ENCODE measurements around the gene SCUBE3. TPM values are rescaled to one million over a fixed set of nuclear protein-coding genes. Genes with fewer than 3 reads are reported as not detected.

Gene SCUBE3
- total RNA-seq, 1 experiment from 2014 or later = 0.05 TPM

DNA sequence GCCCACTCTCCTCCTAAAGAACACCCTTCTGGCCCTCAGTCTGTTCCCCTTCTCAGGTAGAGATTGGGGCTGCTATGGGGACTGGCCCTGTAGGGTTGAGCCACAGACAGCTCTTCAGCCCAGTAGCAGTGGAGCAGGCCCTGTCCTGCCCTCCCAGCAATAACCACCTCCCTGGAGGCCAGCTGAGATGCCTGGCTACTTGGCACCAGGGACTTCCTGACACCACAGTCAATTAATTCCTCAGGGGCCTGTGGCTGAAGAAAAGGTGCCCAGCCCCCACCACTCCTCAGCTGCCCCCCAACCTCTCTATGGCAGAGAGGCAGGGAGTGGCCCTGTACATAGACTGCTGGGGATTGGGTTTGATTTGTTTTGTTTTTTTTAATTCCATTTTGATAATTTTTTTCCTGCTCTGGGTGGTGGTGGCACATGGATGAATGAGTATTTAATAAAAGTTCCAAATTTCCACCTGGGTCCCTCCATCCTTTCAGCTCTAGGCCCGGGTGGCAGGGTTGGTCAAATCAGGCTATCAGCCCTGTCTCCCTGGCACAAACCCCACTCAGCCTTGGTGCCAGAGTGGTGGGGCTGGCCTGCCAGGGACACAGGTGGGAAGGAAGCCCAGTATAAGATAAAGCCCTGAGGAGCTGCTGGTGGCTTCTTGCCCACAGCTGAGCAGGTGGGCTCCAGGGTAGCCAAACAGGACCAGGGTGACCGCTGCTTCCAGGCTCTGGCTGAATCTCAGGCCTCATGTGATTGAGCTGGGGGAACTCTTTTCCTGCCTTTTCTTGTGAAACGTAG lies 82.0 kb downstream of the SCUBE3 start:
- Histone ChIP-seq H3K9ac (ENCODE audit: low read length) (no peak overlapping the region), H3K9me2 (ENCODE audit: insufficient read depth) (no peaks in the 10 kb centered on the region), H3K27me3 (ENCODE audit: insufficient read depth, low read length) (no peaks in the 10 kb centered on the region), H3K27ac (ENCODE audit: low read depth, low read length) (no peak overlapping the region), H3K4me1 (ENCODE audit: control insufficient read depth in 1 of 2, insufficient read depth in 2 of 2, low read length in 2 of 2) (peaks cover 7 to 25% of the 10 kb centered on the region in 2 experiments; a peak in 3 of 4 replicates), H2AFZ (ENCODE audit: low read depth, low read length, poor library complexity, severe bottlenecking) (no peak overlapping the region), H3K9me3 (ENCODE audit: control insufficient read depth in 1 of 2, insufficient read depth in 1 of 2, low read depth in 1 of 2, low read length in 2 of 2) (no peaks in the 10 kb centered on the region), H3K4me3 (replicated peaks in 1 of 2; ENCODE audit: low read depth in 1 of 2, low read length in 2 of 2) (no peak overlapping the region), H3K79me2 (ENCODE audit: insufficient read depth, low read length) (peaks cover 14% of the 10 kb centered on the region; the same call in 1 of the 2 replicates), H3K36me3 (ENCODE audit: control insufficient read depth in 1 of 2, insufficient read depth in 2 of 2, low read length in 2 of 2) (peaks cover 10% of the 10 kb centered on the region in 2 experiments; a peak in 3 of 4 replicates), H4K20me1 (ENCODE audit: insufficient read depth) (no peaks in the 10 kb centered on the region), H3K4me2 (ENCODE audit: low read length) (no peak overlapping the region)
- intact Hi-C loops (cut with micrococcal nuclease) = loop anchor here (2.0 kb wide), 2 partner anchors 47 to 441 kb away; partner anchors contain the start of genes ARMC12 and PPARD
- TF ChIP-seq JUND (IDR thresholded peaks at IDR 0.05) (no peak), CEBPB (IDR thresholded peaks at IDR 0.05; ENCODE audit: low read depth) (no peak), TCF7L2 (IDR thresholded peaks at IDR 0.05; ENCODE audit: borderline replicate concordance, extremely low read depth, insufficient read depth, insufficient read length) (no peak), ZFX (IDR thresholded peaks at IDR 0.05) (no peak), YY1 (IDR thresholded peaks at IDR 0.05; ENCODE audit: extremely low read depth, insufficient replicate concordance, low read depth, low read length) (no peak), EZH2phosphoT487 (IDR thresholded peaks at IDR 0.05; ENCODE audit: borderline replicate concordance) (no peak), ELF1 (IDR thresholded peaks at IDR 0.05; ENCODE audit: borderline replicate concordance, low read depth) (no peak), SIN3A (IDR thresholded peaks at IDR 0.05; ENCODE audit: low read depth) (no peak), SRF (IDR thresholded peaks at IDR 0.05; ENCODE audit: low read depth) (no peak)
- TF ChIP-seq, protein P1, sequence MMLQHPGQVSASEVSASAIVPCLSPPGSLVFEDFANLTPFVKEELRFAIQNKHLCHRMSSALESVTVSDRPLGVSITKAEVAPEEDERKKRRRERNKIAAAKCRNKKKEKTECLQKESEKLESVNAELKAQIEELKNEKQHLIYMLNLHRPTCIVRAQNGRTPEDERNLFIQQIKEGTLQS (IDR thresholded peaks at IDR 0.05) = no peak
- TF ChIP-seq, protein P2, sequence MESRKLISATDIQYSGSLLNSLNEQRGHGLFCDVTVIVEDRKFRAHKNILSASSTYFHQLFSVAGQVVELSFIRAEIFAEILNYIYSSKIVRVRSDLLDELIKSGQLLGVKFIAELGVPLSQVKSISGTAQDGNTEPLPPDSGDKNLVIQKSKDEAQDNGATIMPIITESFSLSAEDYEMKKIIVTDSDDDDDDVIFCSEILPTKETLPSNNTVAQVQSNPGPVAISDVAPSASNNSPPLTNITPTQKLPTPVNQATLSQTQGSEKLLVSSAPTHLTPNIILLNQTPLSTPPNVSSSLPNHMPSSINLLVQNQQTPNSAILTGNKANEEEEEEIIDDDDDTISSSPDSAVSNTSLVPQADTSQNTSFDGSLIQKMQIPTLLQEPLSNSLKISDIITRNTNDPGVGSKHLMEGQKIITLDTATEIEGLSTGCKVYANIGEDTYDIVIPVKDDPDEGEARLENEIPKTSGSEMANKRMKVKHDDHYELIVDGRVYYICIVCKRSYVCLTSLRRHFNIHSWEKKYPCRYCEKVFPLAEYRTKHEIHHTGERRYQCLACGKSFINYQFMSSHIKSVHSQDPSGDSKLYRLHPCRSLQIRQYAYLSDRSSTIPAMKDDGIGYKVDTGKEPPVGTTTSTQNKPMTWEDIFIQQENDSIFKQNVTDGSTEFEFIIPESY (IDR thresholded peaks at IDR 0.05; ENCODE audit: extremely low read depth, insufficient replicate concordance, low read length) = no peak
- TF ChIP-seq, protein P3, sequence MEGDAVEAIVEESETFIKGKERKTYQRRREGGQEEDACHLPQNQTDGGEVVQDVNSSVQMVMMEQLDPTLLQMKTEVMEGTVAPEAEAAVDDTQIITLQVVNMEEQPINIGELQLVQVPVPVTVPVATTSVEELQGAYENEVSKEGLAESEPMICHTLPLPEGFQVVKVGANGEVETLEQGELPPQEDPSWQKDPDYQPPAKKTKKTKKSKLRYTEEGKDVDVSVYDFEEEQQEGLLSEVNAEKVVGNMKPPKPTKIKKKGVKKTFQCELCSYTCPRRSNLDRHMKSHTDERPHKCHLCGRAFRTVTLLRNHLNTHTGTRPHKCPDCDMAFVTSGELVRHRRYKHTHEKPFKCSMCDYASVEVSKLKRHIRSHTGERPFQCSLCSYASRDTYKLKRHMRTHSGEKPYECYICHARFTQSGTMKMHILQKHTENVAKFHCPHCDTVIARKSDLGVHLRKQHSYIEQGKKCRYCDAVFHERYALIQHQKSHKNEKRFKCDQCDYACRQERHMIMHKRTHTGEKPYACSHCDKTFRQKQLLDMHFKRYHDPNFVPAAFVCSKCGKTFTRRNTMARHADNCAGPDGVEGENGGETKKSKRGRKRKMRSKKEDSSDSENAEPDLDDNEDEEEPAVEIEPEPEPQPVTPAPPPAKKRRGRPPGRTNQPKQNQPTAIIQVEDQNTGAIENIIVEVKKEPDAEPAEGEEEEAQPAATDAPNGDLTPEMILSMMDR (IDR thresholded peaks at IDR 0.05 in 2 of 3, conservative IDR thresholded peaks at IDR 0.05 in 1 of 3; ENCODE audit: borderline replicate concordance in 1 of 3, insufficient read depth in 1 of 3, low read depth in 2 of 3, low read length in 2 of 3) = no peak
- ATAC-seq (no peak), DNase-seq (ENCODE audit: low read depth, low spot score) (no peak)
- RAD21 ChIA-PET (ENCODE audit: low non-redundant PET in 1 of 2, low total read pairs in 2 of 2, uncharacterized antibody in 2 of 2, unreplicated experiment in 2 of 2) = interaction anchor here in 1 of 2 experiments (1.7 kb wide), 1 partner anchor 154 kb away, joined by 5 read pairs; no protein-coding TSS in a partner anchor
- no TSS peak for BruUV-seq (replicated peaks)
- CTCF ChIA-PET = interaction anchor here (0.6 to 3.8 kb wide), 4 partner anchors 46 to 154 kb away, joined by 3 to 46 read pairs (median 10); partner anchors contain the start of genes FANCE and PPARD
- POLR2A ChIA-PET = interaction anchor here (2.0 kb wide), 1 partner anchor 172 kb away, joined by 6 read pairs; the partner anchor contains the start of gene RPL10A

All from HCT116 (cell line).